Mesenchymal stem cell (in vitro differentiated cells and primary cell): Measurements from ENCODE around the gene DGCR2.

Experiments used
- DNase-seq: peaks from one replicate; pipeline ENCODE4 v3.0.0-alpha.2; 2013
- H2AFZ ChIP-seq: one replicate; pipeline ENCODE4 v1.6.1; 2013; ENCODE audit warnings: low read depth, mild to moderate bottlenecking, control low read depth, inconsistent platforms, low read length, moderate library complexity
- H2AK5ac ChIP-seq: 2 replicates; pipeline ENCODE4 v1.6.1; 2013; ENCODE audit warnings: low read length, moderate library complexity, mild to moderate bottlenecking, inconsistent platforms; ENCODE audit not compliant: severe bottlenecking
- H2BK120ac ChIP-seq: one replicate; pipeline ENCODE4 v1.6.1; 2013; ENCODE audit warnings: low read depth, mild to moderate bottlenecking, inconsistent platforms, low read length, moderate library complexity
- H2BK12ac ChIP-seq, 2 experiments: one replicate each; pipeline ENCODE4 v1.6.1; 2013; ENCODE audit warnings: inconsistent platforms in 2 of 2, low read length in 2 of 2, mild to moderate bottlenecking in 2 of 2, moderate library complexity in 2 of 2, control low read depth in 1 of 2
- H2BK15ac ChIP-seq: one replicate; pipeline ENCODE4 v1.6.1; 2013; ENCODE audit warnings: mild to moderate bottlenecking, low read depth, inconsistent platforms; ENCODE audit not compliant: poor library complexity, severe bottlenecking
- H2BK5ac ChIP-seq: 2 replicates; pipeline ENCODE4 v1.6.1; 2013; ENCODE audit warnings: low read depth, mild to moderate bottlenecking, low read length, control low read depth, inconsistent platforms; ENCODE audit not compliant: poor library complexity, severe bottlenecking
- H3K14ac ChIP-seq, 2 experiments: one replicate each; pipeline ENCODE4 v1.6.1; 2013; ENCODE audit warnings: inconsistent platforms in 2 of 2, low read length in 2 of 2, control low read depth in 1 of 2, mild to moderate bottlenecking in 1 of 2, moderate library complexity in 1 of 2
- H3K18ac ChIP-seq, 2 experiments: one replicate each; pipeline ENCODE4 v1.6.1; 2013; ENCODE audit warnings: inconsistent platforms in 2 of 2, low read length in 2 of 2, control low read depth in 1 of 2, low read depth in 1 of 2, mild to moderate bottlenecking in 1 of 2
- H3K23ac ChIP-seq, 2 experiments: one replicate each; pipeline ENCODE4 v1.6.1; 2013; ENCODE audit warnings: inconsistent platforms in 2 of 2, low read length in 2 of 2, mild to moderate bottlenecking in 2 of 2, moderate library complexity in 2 of 2, control low read depth in 1 of 2
- H3K27ac ChIP-seq: 2 replicates; pipeline ENCODE4 v1.5.1; 2013; ENCODE audit warnings: mild to moderate bottlenecking, moderate library complexity, low read length, control low read depth, inconsistent platforms; ENCODE audit not compliant: poor library complexity, severe bottlenecking
- H3K27me3 ChIP-seq, 2 experiments: 2 replicates each; pipeline versions ENCODE4 v1.6.1 to v1.7.0; 2013; ENCODE audit warnings: low read length in 2 of 2, mild to moderate bottlenecking in 2 of 2, moderate library complexity in 2 of 2, control low read depth in 1 of 2, inconsistent platforms in 1 of 2; ENCODE audit not compliant: control insufficient read depth in 1 of 2, insufficient read depth in 1 of 2
- H3K36me3 ChIP-seq, 2 experiments: 2 replicates each; pipeline versions ENCODE4 v1.6.1 to v1.7.0; 2013; ENCODE audit warnings: low read length in 2 of 2, control low read depth in 1 of 2, inconsistent platforms in 1 of 2, low read depth in 1 of 2, mild to moderate bottlenecking in 1 of 2; ENCODE audit not compliant: insufficient read depth in 2 of 2, control insufficient read depth in 1 of 2
- H3K4ac ChIP-seq, 2 experiments: one replicate each; pipeline ENCODE4 v1.6.1; 2013; ENCODE audit warnings: inconsistent platforms in 2 of 2, low read length in 2 of 2, mild to moderate bottlenecking in 2 of 2, moderate library complexity in 2 of 2, control low read depth in 1 of 2, low read depth in 1 of 2
- H3K4me1 ChIP-seq: 2 replicates; pipeline ENCODE4 v1.6.1; 2013; ENCODE audit warnings: low read depth, low read length, control low read depth; ENCODE audit not compliant: control insufficient read depth, insufficient read depth
- H3K4me2 ChIP-seq: 2 replicates; pipeline ENCODE4 v1.6.1; 2013; ENCODE audit warnings: low read length, mild to moderate bottlenecking, inconsistent platforms; ENCODE audit not compliant: poor library complexity, severe bottlenecking
- H3K4me3 ChIP-seq, 2 experiments: 2 replicates each; pipeline versions ENCODE4 v1.5.1 to v1.7.0; 2013; ENCODE audit warnings: low read length in 2 of 2, mild to moderate bottlenecking in 2 of 2, control low read depth in 1 of 2, low read depth in 1 of 2; ENCODE audit not compliant: insufficient read depth in 1 of 2
- H3K79me1 ChIP-seq: replicated peaks from 2 replicates; pipeline ENCODE4 v1.6.1; 2013; ENCODE audit warnings: mild to moderate bottlenecking, control low read depth, low read length, inconsistent platforms; ENCODE audit not compliant: poor library complexity, severe bottlenecking
- H3K9ac ChIP-seq: 2 replicates; pipeline ENCODE4 v1.7.0; 2013; ENCODE audit warnings: mild to moderate bottlenecking, low read length, moderate library complexity
- H3K9me3 ChIP-seq: 2 replicates; pipeline ENCODE4 v1.7.0; 2013; ENCODE audit warnings: mild to moderate bottlenecking, low read length; ENCODE audit not compliant: control insufficient read depth
- H4K8ac ChIP-seq: one replicate; pipeline ENCODE4 v1.6.1; 2013; ENCODE audit warnings: inconsistent platforms, mild to moderate bottlenecking, low read length, moderate library complexity
- H4K91ac ChIP-seq: one replicate; pipeline ENCODE4 v1.6.1; 2013; ENCODE audit warnings: mild to moderate bottlenecking, low read length, inconsistent platforms
- WGBS: methylation state at CpG from one replicate; pipeline ENCODE4 v1.1.7; 2013; ENCODE audit warnings: mixed read lengths; 5-methylcytosine and 5-hydroxymethylcytosine counted together

DGCR2 gene

DNA sequence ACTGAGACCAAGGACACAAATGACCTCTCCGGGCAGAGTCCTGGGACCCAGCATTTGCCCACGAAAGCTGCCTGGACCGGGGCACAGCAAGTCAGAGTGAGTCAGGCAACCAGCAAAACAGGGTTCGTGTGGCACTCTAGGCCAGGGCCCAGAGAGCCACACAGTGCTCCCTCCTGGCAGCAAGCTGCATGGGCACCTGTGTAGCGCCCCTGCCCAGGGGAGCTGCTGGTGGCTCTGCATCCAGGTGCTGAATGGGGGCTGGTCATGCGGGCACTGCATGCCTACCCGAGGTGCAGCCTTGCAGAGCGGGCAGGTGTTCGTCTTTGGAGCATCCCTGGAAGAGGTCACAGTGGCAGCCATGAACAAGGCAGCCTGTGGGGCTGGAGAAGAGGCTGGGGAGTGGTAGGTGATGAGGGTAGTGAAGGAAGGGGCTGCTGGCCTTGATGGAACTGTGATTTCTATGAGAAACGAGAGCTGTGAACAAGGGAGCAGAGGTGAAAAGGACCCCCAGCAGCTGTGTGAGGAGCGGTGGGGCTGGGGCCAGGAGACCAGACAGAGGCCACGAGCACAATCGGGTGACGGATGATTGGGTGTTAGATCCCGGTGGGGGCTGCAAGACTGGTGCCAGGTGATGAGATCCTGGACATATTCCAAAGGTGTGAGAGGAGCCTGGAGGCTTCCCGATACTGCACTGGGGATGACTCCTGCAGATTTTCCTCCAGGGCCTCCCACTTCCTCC, 63.3 kb downstream of the DGCR2 start:
- H2AFZ ChIP-seq: no peak overlapping the region
- H3K4me2 ChIP-seq: no peak overlapping the region
- H3K27ac ChIP-seq: no peak overlapping the region
- no peak for DNase-seq
- no peak overlapping the region for H3K18ac ChIP-seq
- no peak overlapping the region for H2BK5ac ChIP-seq
- H2BK12ac ChIP-seq: no peak overlapping the region
- H3K36me3 ChIP-seq: peaks cover 78 to 86% of the 10 kb centered on the region in 2 experiments
- peaks cover 56% of the 10 kb centered on the region for H3K79me1 ChIP-seq
- 97% methylated on average over 15 of the region's 16 CpGs for WGBS
- H3K23ac ChIP-seq: no peak overlapping the region
- peaks cover 8% of the 10 kb centered on the region for H3K4me1 ChIP-seq
- no peak overlapping the region for H2BK120ac ChIP-seq
- H3K27me3 ChIP-seq: no peaks in the 10 kb centered on the region
- no peaks in the 10 kb centered on the region for H3K9me3 ChIP-seq
- H3K9ac ChIP-seq: no peak overlapping the region
- no peak overlapping the region for H2AK5ac ChIP-seq
- H2BK15ac ChIP-seq: no peak overlapping the region
- no peak overlapping the region for H3K14ac ChIP-seq
- no peak overlapping the region for H3K4ac ChIP-seq
- no peak overlapping the region for H4K91ac ChIP-seq
- H3K4me3 ChIP-seq: no peak overlapping the region
- no peak overlapping the region for H4K8ac ChIP-seq

DNA sequence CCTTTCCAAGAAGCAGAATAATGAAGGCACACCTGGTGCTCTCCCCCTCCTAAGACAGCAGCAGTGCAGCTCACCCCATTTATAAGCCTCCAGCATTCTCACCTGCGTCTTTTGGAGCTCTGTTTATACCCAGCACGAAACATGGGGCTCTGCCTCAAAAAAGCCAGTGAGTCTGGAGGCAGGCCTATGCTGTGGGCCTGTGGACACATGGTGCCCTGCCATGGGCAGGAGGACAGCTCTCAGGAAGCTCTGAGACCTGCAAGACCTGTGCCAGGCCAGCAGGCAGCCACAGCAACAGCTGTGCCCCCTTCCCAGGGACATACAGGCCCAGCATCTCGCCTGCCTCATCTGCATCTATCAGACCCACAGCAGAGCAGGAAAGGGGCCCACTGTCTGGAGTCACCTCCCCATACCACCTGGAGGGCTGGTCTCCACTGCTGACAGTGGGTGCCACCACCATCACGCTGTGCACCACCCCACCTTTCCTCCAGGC, 64.2 kb downstream of the DGCR2 start:
- peaks cover 76 to 87% of the 10 kb centered on the region in 2 experiments for H3K36me3 ChIP-seq
- H2BK5ac ChIP-seq: no peak overlapping the region
- no peak overlapping the region for H3K4me2 ChIP-seq
- H2AK5ac ChIP-seq: no peak overlapping the region
- H2BK12ac ChIP-seq: no peak overlapping the region
- no peak overlapping the region for H3K27ac ChIP-seq
- H3K9ac ChIP-seq: no peak overlapping the region
- H2BK120ac ChIP-seq: no peak overlapping the region
- H3K14ac ChIP-seq: no peak overlapping the region
- no peak overlapping the region for H2BK15ac ChIP-seq
- no peak overlapping the region for H3K4me3 ChIP-seq
- no peak overlapping the region for H3K4ac ChIP-seq
- no peak overlapping the region for H3K23ac ChIP-seq
- no peaks in the 10 kb centered on the region for H3K27me3 ChIP-seq
- no peak overlapping the region for H3K18ac ChIP-seq
- DNase-seq: no peak
- H3K9me3 ChIP-seq: no peaks in the 10 kb centered on the region
- no peak overlapping the region for H2AFZ ChIP-seq
- H4K91ac ChIP-seq: no peak overlapping the region
- H3K4me1 ChIP-seq: peaks cover 8% of the 10 kb centered on the region
- peaks cover 57% of the 10 kb centered on the region for H3K79me1 ChIP-seq
- WGBS: 97% methylated on average over 4 of the region's 4 CpGs
- no peak overlapping the region for H4K8ac ChIP-seq

DNA sequence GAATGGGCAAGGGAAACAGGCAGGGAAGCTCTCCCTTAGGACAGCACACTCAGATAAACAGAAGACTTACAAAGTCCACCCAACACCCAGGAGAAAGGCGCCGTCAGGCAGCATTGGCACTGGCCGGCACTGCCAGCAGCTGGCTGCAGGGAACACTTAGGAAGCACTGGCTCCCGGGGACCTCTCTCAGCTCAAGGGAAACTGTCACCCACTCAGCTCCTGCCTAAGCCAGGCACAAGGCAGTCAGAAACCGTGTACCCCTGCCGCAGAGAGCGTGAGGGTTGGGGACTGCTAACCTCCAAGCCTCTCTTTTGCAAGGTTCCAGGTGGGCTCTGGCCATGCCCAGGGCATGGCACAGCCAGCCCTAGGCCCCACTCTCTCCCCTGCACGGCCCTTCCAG, 64.7 kb downstream of the DGCR2 start:
- Histone ChIP-seq H3K18ac (no peak overlapping the region), H2BK15ac (no peak overlapping the region), H2BK5ac (no peak overlapping the region), H3K9me3 (no peaks in the 10 kb centered on the region), H2BK12ac (no peak overlapping the region), H3K4ac (no peak overlapping the region), H4K8ac (no peak overlapping the region), H3K14ac (no peak overlapping the region), H3K4me1 (peaks cover 8% of the 10 kb centered on the region), H3K27me3 (no peaks in the 10 kb centered on the region), H2BK120ac (no peak overlapping the region), H3K4me2 (no peak overlapping the region), H4K91ac (no peak overlapping the region), H2AK5ac (no peak overlapping the region), H3K4me3 (no peak overlapping the region), H3K23ac (no peak overlapping the region), H3K9ac (no peak overlapping the region), H3K36me3 (peaks cover 74 to 87% of the 10 kb centered on the region in 2 experiments), H3K27ac (no peak overlapping the region), H2AFZ (no peak overlapping the region), H3K79me1 (peaks cover 55% of the 10 kb centered on the region)
- DNase-seq: no peak
- 98% methylated on average over 8 of the region's 8 CpGs for WGBS

DNA sequence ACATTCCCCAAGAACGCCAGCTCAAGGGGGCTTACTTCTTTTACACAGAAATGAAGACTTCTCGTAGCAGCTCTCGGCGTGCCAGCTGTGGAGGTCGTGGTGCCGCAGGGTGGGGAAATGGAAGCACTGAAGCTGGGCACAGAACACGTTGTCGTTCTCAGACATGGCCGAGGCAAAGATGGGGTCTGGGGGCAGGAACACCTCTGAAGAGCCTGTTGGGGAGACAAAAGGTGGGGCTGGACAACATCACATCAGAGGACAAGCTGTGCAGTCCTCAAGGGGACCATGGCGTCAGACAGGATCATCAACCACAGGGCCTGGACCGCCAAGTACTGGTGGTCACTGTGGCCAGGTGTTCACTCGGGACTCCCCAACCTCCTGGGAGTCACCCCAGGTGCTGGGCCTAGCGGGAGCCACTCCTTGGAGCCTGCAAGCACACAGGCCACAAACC, 65.2 kb downstream of the DGCR2 start:
- Histone ChIP-seq H2BK12ac (no peak overlapping the region), H3K4me2 (no peak overlapping the region), H3K4me3 (no peak overlapping the region), H3K9me3 (no peaks in the 10 kb centered on the region), H3K36me3 (peaks cover 71 to 85% of the 10 kb centered on the region in 2 experiments), H2AK5ac (no peak overlapping the region), H4K91ac (no peak overlapping the region), H3K4ac (no peak overlapping the region), H3K18ac (no peak overlapping the region), H3K14ac (no peak overlapping the region), H2BK5ac (no peak overlapping the region), H3K27me3 (no peaks in the 10 kb centered on the region), H2AFZ (no peak overlapping the region), H3K4me1 (peaks cover 8% of the 10 kb centered on the region), H3K27ac (no peak overlapping the region), H3K79me1 (peaks cover 53% of the 10 kb centered on the region), H3K23ac (no peak overlapping the region), H3K9ac (no peak overlapping the region), H4K8ac (no peak overlapping the region), H2BK15ac (no peak overlapping the region), H2BK120ac (no peak overlapping the region)
- DNase-seq: no peak
- 97% methylated on average over 13 of the region's 13 CpGs for WGBS
